GM12878 (cell line): Measurements from ENCODE around the gene RASGRF1. TPM values are rescaled to one million over a fixed set of nuclear protein-coding genes. Genes with fewer than 3 reads are reported as not detected.

Experiments
- ATAC-seq: fragments of 200-7000 bp; cut with Tn5 transposase; 3 replicates; pipeline ENCODE4 v1.9.1; 2020; ENCODE audit warnings: mild to moderate bottlenecking, moderate library complexity
- BruUV-seq: library from RNA; stranded (reverse); fragments of 400-500 nt; replicated peaks from 2 replicates; lab custom pipeline; 2021; lab: Mats Ljungman, UMichigan
- CTCF ChIA-PET: fragments of 300-600 bp; sonication (Branson Sonifier 250); formaldehyde crosslinking; extraction: SDS; loops from one replicate; lab custom pipeline; 2021; ENCODE audit warnings: inconsistent platforms; lab: Yijun Ruan, JAX
- POLR2A ChIA-PET: fragments of 350-600 bp; formaldehyde crosslinking; extraction: SDS; loops from one replicate; lab custom pipeline; 2021; ENCODE audit warnings: inconsistent platforms; lab: Charles Lee
- RAD21 ChIA-PET: fragments of 300-600 bp; sonication (Branson Sonifier 250); formaldehyde crosslinking; loops from one replicate; lab custom pipeline; 2023; ENCODE audit warnings: antibody characterized with exemption; ENCODE audit not compliant: unreplicated experiment; lab: Charles Lee
- SMC1A ChIA-PET: fragments of 300-600 bp; sonication (Branson Sonifier 250); formaldehyde crosslinking; loops from one replicate; lab custom pipeline; 2023; ENCODE audit not compliant: unreplicated experiment, uncharacterized antibody; lab: Charles Lee
- DNase-seq: peaks from one replicate; pipeline ENCODE4 v3.0.0-alpha.2; 2011; ENCODE audit warnings: low read depth, low spot score
- FAIRE-seq: peaks from 3 replicates; lab custom pipeline; 2011; peaks lifted over from hg19 to GRCh38; lab: Jason Lieb, UNC
- H2AFZ ChIP-seq: 2 replicates; pipeline ENCODE4 v1.6.0; 2011; ENCODE audit warnings: low read depth, low read length, control low read depth; ENCODE audit not compliant: control insufficient read depth
- H3K27ac ChIP-seq: 2 replicates; pipeline ENCODE4 v1.5.1; 2011; ENCODE audit warnings: control low read depth; ENCODE audit not compliant: control insufficient read depth, insufficient read depth
- H3K27me3 ChIP-seq, 2 experiments: replicated peaks in 1 of 2; 2 replicates each; pipeline versions ENCODE4 v1.6.0 to v1.6.1; 2011; ENCODE audit warnings: low read length in 1 of 2; ENCODE audit not compliant: control insufficient read depth in 2 of 2, insufficient read depth in 2 of 2
- H3K36me3 ChIP-seq, 2 experiments: 2 replicates each; pipeline ENCODE4 v1.5.1; 2011; ENCODE audit warnings: low read length in 1 of 2; ENCODE audit not compliant: control insufficient read depth in 2 of 2, insufficient read depth in 2 of 2
- H3K4me1 ChIP-seq: 2 replicates; pipeline ENCODE4 v1.6.1; 2011; ENCODE audit warnings: mild to moderate bottlenecking, low read length, moderate library complexity, mixed read lengths; ENCODE audit not compliant: control insufficient read depth, insufficient read depth
- H3K4me2 ChIP-seq: 2 replicates; pipeline ENCODE4 v1.6.0; 2011; ENCODE audit warnings: control low read depth; ENCODE audit not compliant: control insufficient read depth, insufficient read depth
- H3K4me3 ChIP-seq: fragments of 200-600 bp; sonication (generic); 2 replicates; pipeline ENCODE4 v1.5.1; 2016
- H3K79me2 ChIP-seq: 2 replicates; pipeline ENCODE4 v1.6.0; 2011; ENCODE audit warnings: low read length; ENCODE audit not compliant: control insufficient read depth, insufficient read depth
- H3K9ac ChIP-seq: 2 replicates; pipeline ENCODE4 v1.8.0; 2011; ENCODE audit warnings: low read length, control low read depth, mixed read lengths; ENCODE audit not compliant: control insufficient read depth, insufficient read depth
- H3K9me3 ChIP-seq: replicated peaks from 3 replicates; pipeline ENCODE4 v1.5.1; 2011; ENCODE audit warnings: mild to moderate bottlenecking, low read length; ENCODE audit not compliant: control insufficient read depth, insufficient read depth
- H4K20me1 ChIP-seq: 2 replicates; pipeline ENCODE4 v1.6.0; 2011; ENCODE audit not compliant: control insufficient read depth, insufficient read depth
- BACH1 ChIP-seq: fragments of 450-650 bp; IDR thresholded peaks from 2 replicates; pipeline ENCODE4 v1.6.1; 2017; ENCODE audit warnings: mild to moderate bottlenecking, borderline replicate concordance
- BHLHE40 ChIP-seq, 2 experiments: fragments of 450-650 bp in 1 of 2; IDR thresholded peaks; 2 replicates each; pipeline ENCODE4 v1.6.1; 2011 to 2017; ENCODE audit warnings: low read depth in 2 of 2, borderline replicate concordance in 1 of 2, improper control_type of control experiment in 1 of 2, low read length in 1 of 2, mild to moderate bottlenecking in 1 of 2
- CBX3 ChIP-seq: fragments of 200-600 bp; sonication (generic); IDR thresholded peaks from 2 replicates; pipeline ENCODE4 v1.6.1; 2016; ENCODE audit warnings: low read depth, borderline replicate concordance
- CHD1 ChIP-seq: IDR thresholded peaks from 2 replicates; pipeline ENCODE4 v1.6.1; 2012; ENCODE audit warnings: low read depth, low read length, improper control_type of control experiment
- EP300 ChIP-seq, 2 experiments: fragments of 150-350 bp in 1 of 2; IDR thresholded peaks; 2 replicates each; pipeline ENCODE4 v1.6.1; 2011 to 2012; ENCODE audit warnings: low read depth in 2 of 2, low read length in 2 of 2, borderline replicate concordance in 1 of 2, improper control_type of control experiment in 1 of 2, inconsistent platforms in 1 of 2; ENCODE audit not compliant: control insufficient read depth in 1 of 2
- GABPA ChIP-seq: IDR thresholded peaks from 2 replicates; pipeline ENCODE4 v1.6.1; 2014; ENCODE audit warnings: antibody characterized with exemption, low read depth, mild to moderate bottlenecking, inconsistent platforms
- MYB ChIP-seq: fragments of 150-350 bp; IDR thresholded peaks from 2 replicates; pipeline ENCODE4 v1.6.1; 2014; ENCODE audit warnings: mild to moderate bottlenecking, low read depth, low read length, borderline replicate concordance
- NFXL1 ChIP-seq: fragments of 450-650 bp; IDR thresholded peaks from 2 replicates; pipeline ENCODE4 v1.6.1; 2017; ENCODE audit warnings: antibody characterized with exemption, mild to moderate bottlenecking, borderline replicate concordance
- POLR2A ChIP-seq: IDR thresholded peaks from 2 replicates; pipeline ENCODE4 v1.6.1; 2011; ENCODE audit warnings: low read depth, mild to moderate bottlenecking, low read length
- RAD21 ChIP-seq: IDR thresholded peaks from 2 replicates; pipeline ENCODE4 v1.6.1; 2011; ENCODE audit warnings: mild to moderate bottlenecking, low read depth, low read length, moderate library complexity; ENCODE audit not compliant: insufficient read depth
- ZNF384 ChIP-seq: IDR thresholded peaks from 2 replicates; pipeline ENCODE4 v1.6.1; 2012; ENCODE audit warnings: low read depth, mild to moderate bottlenecking, low read length, improper control_type of control experiment, borderline replicate concordance
- WGBS: methylation state at CpG from one replicate; pipeline ENCODE4 v1.1.6; 2016; ENCODE audit warnings: low lambda C conversion rate; ENCODE audit not compliant: insufficient replicate concordance, insufficient coverage; ENCODE audit errors: missing lambda C conversion rate; 5-methylcytosine and 5-hydroxymethylcytosine counted together
- in situ Hi-C: fragments of 300-500 bp; cut with MboI; formaldehyde crosslinking; loops from 9 replicates; pipeline ENCODE4 v1.14.3; 2018; ENCODE audit warnings: mixed read lengths
- intact Hi-C: fragments of 100-400 bp; cut with micrococcal nuclease; formaldehyde crosslinking; loops from one replicate; pipeline ENCODE4 v1.14.2; 2022; ENCODE audit not compliant: unreplicated experiment
- polyA plus RNA-seq, 11 experiments: library from polyadenylated mRNA; depleted of rRNA in 4 of 11; unstranded in 6 of 11; stranded (reverse) in 5 of 11; fragments of >200 nt; fragmentation: Nextera tagmentation in 4 of 11; fragmentation: Illumina TruSeq in 1 of 11; extraction: Ambion mirVana in 4 of 11; extraction: Trizol in 1 of 11; gene quantifications; 1 replicate in 1 of 11; 2 replicates in 10 of 11; pipeline versions ENCODE4 v1.2.1 to v1.2.3, GENCODE V29; 2011 to 2016; ENCODE audit warnings: inconsistent platforms in 2 of 11, missing spikeins in 2 of 11, low read depth in 1 of 11
- total RNA-seq, 4 experiments: library from RNA; depleted of rRNA in 3 of 4; stranded (reverse); fragments of >200 nt in 3 of 4; fragmentation: Illumina TruSeq in 1 of 4; extraction: Trizol in 1 of 4; gene quantifications; 2 replicates each; pipeline versions ENCODE4 v1.2.1 to v1.2.3, GENCODE V29; 2013 to 2021
- TF ChIP-seq, protein P1 (sequence below): fragments of 450-650 bp; IDR thresholded peaks from 2 replicates; pipeline ENCODE4 v1.6.1; 2017; ENCODE audit warnings: mild to moderate bottlenecking, low read depth, inconsistent platforms; ENCODE audit not compliant: poor library complexity, severe bottlenecking
- TF ChIP-seq, protein P2 (sequence below): IDR thresholded peaks from 2 replicates; pipeline ENCODE4 v1.6.1; 2011; ENCODE audit warnings: low read depth, low read length, improper control_type of control experiment, borderline replicate concordance
- TF ChIP-seq, protein P3 (sequence below): fragments of 450-650 bp; IDR thresholded peaks from 2 replicates; pipeline ENCODE4 v1.6.1; 2016; ENCODE audit warnings: mild to moderate bottlenecking
- TF ChIP-seq, protein P4 (sequence below): IDR thresholded peaks from 2 replicates; pipeline ENCODE4 v1.6.1; 2012; ENCODE audit warnings: mild to moderate bottlenecking, low read depth, low read length

The RASGRF1 gene
- total and polyA plus RNA-seq, 10 of the 15 experiments (the other 5 are each of a cell fraction or from before 2014, with no cell fraction given) = 0.20 to 1.9 (median 0.86) TPM

DNA sequence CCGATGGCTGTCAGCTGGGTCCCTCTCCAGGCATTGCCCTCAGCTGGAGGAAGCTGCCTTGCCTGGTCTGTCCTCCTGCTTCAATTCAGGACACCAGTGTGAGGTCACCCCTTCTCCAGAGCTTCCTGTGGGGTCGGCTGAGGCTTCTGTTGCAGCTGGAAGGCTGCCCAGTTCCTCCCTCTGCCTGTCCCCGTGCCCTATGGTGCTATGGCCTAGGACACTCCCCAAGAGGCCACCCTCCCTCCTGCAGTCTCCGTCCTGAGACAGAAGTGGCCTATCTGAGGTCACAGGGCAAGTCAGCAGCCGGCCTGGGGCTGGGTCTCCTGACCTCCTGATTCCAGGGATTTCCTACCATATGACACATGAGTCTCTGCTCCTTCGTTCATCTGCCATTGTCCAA is 57.9 kb downstream of the RASGRF1 start:
- Histone ChIP-seq H4K20me1 (no peaks in the 10 kb centered on the region), H3K36me3 (no peaks in the 10 kb centered on the region), H3K27me3 (peaks cover 0 to 2% of the 10 kb centered on the region in 2 experiments; a peak in 2 of 4 replicates), H3K27ac (no peak overlapping the region), H3K9me3 (peaks cover 2% of the 10 kb centered on the region; the same call in 1 of the 3 replicates), H2AFZ (no peak overlapping the region), H3K4me1 (peaks cover 10% of the 10 kb centered on the region), H3K9ac (no peak overlapping the region), H3K4me3 (no peak overlapping the region), H3K4me2 (no peak overlapping the region), H3K79me2 (no peaks in the 10 kb centered on the region)
- no TSS peak for BruUV-seq
- DNase-seq (no peak), ATAC-seq (no peak), FAIRE-seq (no peak)
- ChIA-PET RAD21 (interaction anchor here (1.4 to 8.0 kb wide), 2 partner anchors 12 to 150 kb away, joined by 3 to 145 read pairs; no protein-coding TSS in a partner anchor), CTCF (interaction anchor here (3.4 to 10.1 kb wide), 2 partner anchors 15 to 152 kb away, joined by 10 to 351 read pairs; no protein-coding TSS in a partner anchor), POLR2A (no interaction called here), SMC1A (interaction anchor here (1.1 to 10.2 kb wide), 2 partner anchors 150 to 152 kb away, joined by 3 to 147 read pairs; no protein-coding TSS in a partner anchor)
- in situ Hi-C loops = no loop called here
- intact Hi-C loops = no loop called here
- 38% methylated on average over 6 of the region's 6 CpGs for WGBS
- TF ChIP-seq POLR2A (no peak), BHLHE40 (IDR thresholded peaks at IDR 0.05; ENCODE audit: borderline replicate concordance in 1 of 2, low read depth in 2 of 2, low read length in 1 of 2) (no peak), RAD21 (no peak), BACH1 (no peak), GABPA (no peak), MYB (no peak), NFXL1 (no peak), ZNF384 (no peak), EP300 (IDR thresholded peaks at IDR 0.05; ENCODE audit: borderline replicate concordance in 1 of 2, control insufficient read depth in 1 of 2, low read depth in 2 of 2, low read length in 2 of 2) (no peak), CHD1 (no peak), CBX3 (no peak)
- TF ChIP-seq, protein P1, sequence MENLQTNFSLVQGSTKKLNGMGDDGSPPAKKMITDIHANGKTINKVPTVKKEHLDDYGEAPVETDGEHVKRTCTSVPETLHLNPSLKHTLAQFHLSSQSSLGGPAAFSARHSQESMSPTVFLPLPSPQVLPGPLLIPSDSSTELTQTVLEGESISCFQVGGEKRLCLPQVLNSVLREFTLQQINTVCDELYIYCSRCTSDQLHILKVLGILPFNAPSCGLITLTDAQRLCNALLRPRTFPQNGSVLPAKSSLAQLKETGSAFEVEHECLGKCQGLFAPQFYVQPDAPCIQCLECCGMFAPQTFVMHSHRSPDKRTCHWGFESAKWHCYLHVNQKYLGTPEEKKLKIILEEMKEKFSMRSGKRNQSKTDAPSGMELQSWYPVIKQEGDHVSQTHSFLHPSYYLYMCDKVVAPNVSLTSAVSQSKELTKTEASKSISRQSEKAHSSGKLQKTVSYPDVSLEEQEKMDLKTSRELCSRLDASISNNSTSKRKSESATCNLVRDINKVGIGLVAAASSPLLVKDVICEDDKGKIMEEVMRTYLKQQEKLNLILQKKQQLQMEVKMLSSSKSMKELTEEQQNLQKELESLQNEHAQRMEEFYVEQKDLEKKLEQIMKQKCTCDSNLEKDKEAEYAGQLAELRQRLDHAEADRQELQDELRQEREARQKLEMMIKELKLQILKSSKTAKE = no peak
- TF ChIP-seq, protein P2, sequence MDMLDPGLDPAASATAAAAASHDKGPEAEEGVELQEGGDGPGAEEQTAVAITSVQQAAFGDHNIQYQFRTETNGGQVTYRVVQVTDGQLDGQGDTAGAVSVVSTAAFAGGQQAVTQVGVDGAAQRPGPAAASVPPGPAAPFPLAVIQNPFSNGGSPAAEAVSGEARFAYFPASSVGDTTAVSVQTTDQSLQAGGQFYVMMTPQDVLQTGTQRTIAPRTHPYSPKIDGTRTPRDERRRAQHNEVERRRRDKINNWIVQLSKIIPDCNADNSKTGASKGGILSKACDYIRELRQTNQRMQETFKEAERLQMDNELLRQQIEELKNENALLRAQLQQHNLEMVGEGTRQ = no peak
- TF ChIP-seq, protein P3, sequence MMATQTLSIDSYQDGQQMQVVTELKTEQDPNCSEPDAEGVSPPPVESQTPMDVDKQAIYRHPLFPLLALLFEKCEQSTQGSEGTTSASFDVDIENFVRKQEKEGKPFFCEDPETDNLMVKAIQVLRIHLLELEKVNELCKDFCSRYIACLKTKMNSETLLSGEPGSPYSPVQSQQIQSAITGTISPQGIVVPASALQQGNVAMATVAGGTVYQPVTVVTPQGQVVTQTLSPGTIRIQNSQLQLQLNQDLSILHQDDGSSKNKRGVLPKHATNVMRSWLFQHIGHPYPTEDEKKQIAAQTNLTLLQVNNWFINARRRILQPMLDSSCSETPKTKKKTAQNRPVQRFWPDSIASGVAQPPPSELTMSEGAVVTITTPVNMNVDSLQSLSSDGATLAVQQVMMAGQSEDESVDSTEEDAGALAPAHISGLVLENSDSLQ = no peak
- TF ChIP-seq, protein P4, sequence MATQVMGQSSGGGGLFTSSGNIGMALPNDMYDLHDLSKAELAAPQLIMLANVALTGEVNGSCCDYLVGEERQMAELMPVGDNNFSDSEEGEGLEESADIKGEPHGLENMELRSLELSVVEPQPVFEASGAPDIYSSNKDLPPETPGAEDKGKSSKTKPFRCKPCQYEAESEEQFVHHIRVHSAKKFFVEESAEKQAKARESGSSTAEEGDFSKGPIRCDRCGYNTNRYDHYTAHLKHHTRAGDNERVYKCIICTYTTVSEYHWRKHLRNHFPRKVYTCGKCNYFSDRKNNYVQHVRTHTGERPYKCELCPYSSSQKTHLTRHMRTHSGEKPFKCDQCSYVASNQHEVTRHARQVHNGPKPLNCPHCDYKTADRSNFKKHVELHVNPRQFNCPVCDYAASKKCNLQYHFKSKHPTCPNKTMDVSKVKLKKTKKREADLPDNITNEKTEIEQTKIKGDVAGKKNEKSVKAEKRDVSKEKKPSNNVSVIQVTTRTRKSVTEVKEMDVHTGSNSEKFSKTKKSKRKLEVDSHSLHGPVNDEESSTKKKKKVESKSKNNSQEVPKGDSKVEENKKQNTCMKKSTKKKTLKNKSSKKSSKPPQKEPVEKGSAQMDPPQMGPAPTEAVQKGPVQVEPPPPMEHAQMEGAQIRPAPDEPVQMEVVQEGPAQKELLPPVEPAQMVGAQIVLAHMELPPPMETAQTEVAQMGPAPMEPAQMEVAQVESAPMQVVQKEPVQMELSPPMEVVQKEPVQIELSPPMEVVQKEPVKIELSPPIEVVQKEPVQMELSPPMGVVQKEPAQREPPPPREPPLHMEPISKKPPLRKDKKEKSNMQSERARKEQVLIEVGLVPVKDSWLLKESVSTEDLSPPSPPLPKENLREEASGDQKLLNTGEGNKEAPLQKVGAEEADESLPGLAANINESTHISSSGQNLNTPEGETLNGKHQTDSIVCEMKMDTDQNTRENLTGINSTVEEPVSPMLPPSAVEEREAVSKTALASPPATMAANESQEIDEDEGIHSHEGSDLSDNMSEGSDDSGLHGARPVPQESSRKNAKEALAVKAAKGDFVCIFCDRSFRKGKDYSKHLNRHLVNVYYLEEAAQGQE = no peak
